Osteocyte (in vitro differentiated cells): ENCODE results near the gene USP48. TPM values are rescaled to one million over a fixed set of nuclear protein-coding genes. Genes with fewer than 3 reads are reported as not detected.
"Not testable (repeated sequence)": the region's sequence is repeated elsewhere in the genome, so short reads cannot be mapped to it uniquely, and the experiment has no call there.

ENCODE experiments used
- DNase-seq: peaks from one replicate; pipeline ENCODE4 v3.0.0; 2021; ENCODE audit warnings: mixed read lengths; ENCODE audit not compliant: unreplicated experiment; ENCODE audit errors: extremely low spot score
- H3K27ac Mint-ChIP-seq: one replicate; pipeline ENCODE4 v1.8.0; 2021; ENCODE audit warnings: mild to moderate bottlenecking, mixed read lengths; ENCODE audit not compliant: unreplicated experiment
- H3K27me3 Mint-ChIP-seq: one replicate; pipeline ENCODE4 v1.8.0; 2021; ENCODE audit warnings: mixed read lengths; ENCODE audit not compliant: unreplicated experiment
- H3K36me3 Mint-ChIP-seq: one replicate; pipeline ENCODE4 v1.8.0; 2021; ENCODE audit warnings: mixed read lengths; ENCODE audit not compliant: unreplicated experiment
- H3K4me1 Mint-ChIP-seq: one replicate; pipeline ENCODE4 v1.8.0; 2021; ENCODE audit warnings: mixed read lengths; ENCODE audit not compliant: unreplicated experiment
- H3K4me3 Mint-ChIP-seq: one replicate; pipeline ENCODE4 v1.8.0; 2021; ENCODE audit warnings: mild to moderate bottlenecking, moderate library complexity, mixed read lengths; ENCODE audit not compliant: unreplicated experiment
- H3K9me3 Mint-ChIP-seq: one replicate; pipeline ENCODE4 v1.8.0; 2021; ENCODE audit warnings: mixed read lengths; ENCODE audit not compliant: unreplicated experiment
- CTCF ChIP-seq: fragments of 200-600 bp; sonication (generic); IDR thresholded peaks from 2 replicates; pipeline ENCODE4 v1.5.0; 2021; ENCODE audit warnings: antibody characterized with exemption, mild to moderate bottlenecking, moderate library complexity
- total RNA-seq: library from RNA; stranded (reverse); gene quantifications from 2 replicates; pipeline ENCODE4 v1.2.1, GENCODE V29; 2021

Gene USP48
- total RNA-seq, 1 donor from 2014 or later = 73.6 TPM

DNA sequence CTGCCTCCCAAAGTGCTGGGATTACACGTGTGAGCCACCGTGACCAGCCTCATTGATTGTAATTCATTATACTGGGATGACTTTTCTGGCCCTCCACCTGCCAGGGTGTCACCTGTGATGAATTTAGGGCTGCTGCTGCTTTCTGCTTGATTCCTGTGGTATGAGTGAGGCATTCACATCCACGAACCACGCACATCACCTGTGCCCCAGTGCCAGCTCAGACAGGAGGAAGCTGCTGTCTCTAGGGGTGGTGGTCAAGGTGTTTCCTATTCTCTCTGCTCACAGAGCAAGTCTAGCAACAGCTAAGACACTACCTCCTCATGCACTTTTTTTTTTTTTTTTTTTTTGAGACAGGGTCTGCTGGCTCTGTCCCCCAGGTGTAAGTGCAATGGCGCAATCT is 16.8 kb upstream of the USP48 start:
- Mint-ChIP-seq H3K4me1 (no peaks in the 10 kb centered on the region), H3K27me3 (peaks cover 3% of the 10 kb centered on the region), H3K4me3 (no peak overlapping the region), H3K36me3 (no peaks in the 10 kb centered on the region), H3K27ac (no peak overlapping the region), H3K9me3 (no peaks in the 10 kb centered on the region)
- no peak for DNase-seq
- TF ChIP-seq CTCF = no peak

DNA sequence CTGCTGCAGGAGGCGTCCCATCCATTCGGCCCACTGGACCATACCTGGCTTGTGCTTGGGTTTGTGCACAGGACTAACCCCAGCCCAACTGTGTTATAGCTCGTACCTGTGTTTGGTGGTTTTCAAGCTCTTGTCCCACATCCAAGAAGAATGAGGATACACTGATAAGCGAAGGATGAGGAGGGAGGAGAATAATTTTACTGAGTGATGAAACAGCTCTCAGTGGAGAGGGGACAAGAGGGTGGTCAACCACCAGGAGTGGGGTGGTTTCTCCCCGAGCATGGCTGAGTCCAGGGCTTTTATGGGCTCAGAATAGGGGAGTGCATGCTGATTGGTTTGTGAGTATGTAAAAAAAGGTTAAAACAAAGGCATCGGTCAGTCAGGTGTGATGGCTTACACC is 12.1 kb upstream of the USP48 start:
- H3K9me3 Mint-ChIP-seq = no peaks in the 10 kb centered on the region
- H3K27ac Mint-ChIP-seq = no peak overlapping the region
- no peak for DNase-seq
- H3K27me3 Mint-ChIP-seq = peaks cover 5% of the 10 kb centered on the region
- no peak for TF ChIP-seq CTCF
- no peaks in the 10 kb centered on the region for H3K36me3 Mint-ChIP-seq
- H3K4me1 Mint-ChIP-seq = no peaks in the 10 kb centered on the region
- H3K4me3 Mint-ChIP-seq = no peak overlapping the region

DNA sequence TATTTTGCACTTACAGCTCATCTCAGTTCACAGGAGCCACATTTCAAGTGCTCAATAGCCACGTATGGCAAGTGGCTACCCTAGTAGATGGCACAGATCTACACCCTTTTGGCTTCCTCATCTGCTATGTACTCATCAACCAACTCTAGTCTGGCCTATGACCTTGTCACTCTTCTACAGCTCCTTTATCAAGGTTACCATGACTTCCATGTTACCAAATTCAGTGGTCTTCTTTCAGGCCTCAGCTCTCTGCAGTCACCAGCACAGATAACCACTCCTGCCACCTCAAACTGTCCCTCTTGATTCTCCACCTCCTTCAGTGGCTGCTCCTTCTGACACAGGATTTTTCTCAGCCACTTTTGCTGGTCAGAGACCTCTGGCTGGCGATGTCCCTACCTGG is 11.7 kb upstream of the USP48 start:
- no peak overlapping the region for H3K27ac Mint-ChIP-seq
- H3K27me3 Mint-ChIP-seq = peaks cover 5% of the 10 kb centered on the region
- no peaks in the 10 kb centered on the region for H3K4me1 Mint-ChIP-seq
- no peak for TF ChIP-seq CTCF
- no peak for DNase-seq
- no peak overlapping the region for H3K4me3 Mint-ChIP-seq
- H3K9me3 Mint-ChIP-seq = no peaks in the 10 kb centered on the region
- H3K36me3 Mint-ChIP-seq = no peaks in the 10 kb centered on the region

- Mint-ChIP-seq H3K4me3 (no peak overlapping the region), H3K9me3 (no peaks in the 10 kb centered on the region), H3K36me3 (no peaks in the 10 kb centered on the region), H3K27ac (no peak overlapping the region), H3K27me3 (peaks cover 7% of the 10 kb centered on the region), H3K4me1 (no peaks in the 10 kb centered on the region)
- no peak for DNase-seq
- no peak for TF ChIP-seq CTCF
Observed at GRCh38 chr1:21793104-21793503, 10.2 kb upstream of the USP48 start.

- peaks cover 3% of the 10 kb centered on the region for H3K27me3 Mint-ChIP-seq
- H3K4me3 Mint-ChIP-seq = no peak overlapping the region
- H3K27ac Mint-ChIP-seq = no peak overlapping the region
- H3K9me3 Mint-ChIP-seq = no peaks in the 10 kb centered on the region
- H3K4me1 Mint-ChIP-seq = peaks cover 9% of the 10 kb centered on the region
- H3K36me3 Mint-ChIP-seq = no peaks in the 10 kb centered on the region
- no peak for DNase-seq
- no peak for TF ChIP-seq CTCF
Observed at GRCh38 chr1:21786640-21787039, 3.7 kb upstream of the USP48 start.

DNA sequence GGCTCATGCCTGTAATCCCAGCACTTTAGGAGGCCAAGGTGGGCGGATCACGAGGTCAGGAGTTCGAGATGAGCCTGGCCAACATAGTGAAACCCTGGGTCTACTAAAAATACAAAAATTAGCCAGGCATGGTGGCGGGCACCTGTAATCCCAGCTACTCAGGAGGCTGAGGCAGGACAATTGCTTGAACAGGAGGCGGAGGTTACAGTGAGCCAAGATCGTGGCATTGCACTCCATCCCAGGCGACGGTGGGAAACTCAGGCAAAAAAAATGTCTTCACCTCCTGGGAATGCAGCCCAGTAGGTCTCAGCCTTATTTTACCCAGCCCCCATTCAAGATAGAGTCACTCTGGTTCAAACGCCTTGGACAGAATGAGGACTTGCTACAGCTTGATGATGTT is 2.8 kb upstream of the USP48 start:
- H3K4me1 Mint-ChIP-seq = peaks cover 12% of the 10 kb centered on the region
- not testable (repeated sequence) for H3K27me3 Mint-ChIP-seq, H3K4me3 Mint-ChIP-seq, H3K27ac Mint-ChIP-seq, H3K36me3 Mint-ChIP-seq, DNase-seq, H3K9me3 Mint-ChIP-seq
